Choroid plexus epithelial cell (primary cell): Measurements from ENCODE around the gene ARTN.

ENCODE experiments used
- DNase-seq: peaks from one replicate; pipeline ENCODE4 v3.0.0-alpha.2; 2010; ENCODE audit warnings: low read depth
- H3K4me3 ChIP-seq: 2 replicates; pipeline ENCODE4 v1.5.1; 2011; ENCODE audit warnings: low read depth, mild to moderate bottlenecking, control low read depth, low read length, moderate library complexity
- CTCF ChIP-seq: conservative IDR thresholded peaks from 2 replicates; pipeline ENCODE4 v1.5.1; 2011; ENCODE audit warnings: low read depth, mild to moderate bottlenecking, control low read depth, inconsistent platforms, low read length, moderate library complexity

Gene ARTN

GRCh38 chr1:43963006-43963405 is 29.4 kb downstream of the ARTN start:
- no peak for DNase-seq
- no peak for TF ChIP-seq CTCF
- H3K4me3 ChIP-seq = no peak overlapping the region

- TF ChIP-seq CTCF = no peak
- H3K4me3 ChIP-seq = no peak overlapping the region
- no peak for DNase-seq
Observed at GRCh38 chr1:43963890-43964289, 30.3 kb downstream of the ARTN start.

- H3K4me3 ChIP-seq = no peak overlapping the region
- no peak for TF ChIP-seq CTCF
- no peak for DNase-seq
Observed at GRCh38 chr1:43965316-43965715, 31.7 kb downstream of the ARTN start.

- H3K4me3 ChIP-seq = no peak overlapping the region
- peak; percentile 46 for DNase-seq
- TF ChIP-seq CTCF = no peak
Observed at GRCh38 chr1:43968348-43968948, 34.8 kb downstream of the ARTN start.

- H3K4me3 ChIP-seq = peak overlapping the region; percentile 15
- TF ChIP-seq CTCF = no peak
- DNase-seq = no peak
Observed at GRCh38 chr1:43969416-43969745, 35.8 kb downstream of the ARTN start.

- peak; percentile 99 for DNase-seq
- H3K4me3 ChIP-seq = peak within 1 kb of the TSS; percentile 97
- no peak for TF ChIP-seq CTCF
Observed at GRCh38 chr1:43969746-43970466, 36.3 kb downstream of the ARTN start, which contains the start of gene DPH2. DPH2 (plus strand) TSS chr1:43970010; CDS start chr1:43970176, 166 bp downstream.

- no peak for TF ChIP-seq CTCF
- no peak for DNase-seq
- peak overlapping the region; percentile 97 for H3K4me3 ChIP-seq
Observed at GRCh38 chr1:43970502-43970901, 36.9 kb downstream of the ARTN start.
